ENCODE data around the gene DPP4. TPM values are rescaled to one million over a fixed set of nuclear protein-coding genes. Genes with fewer than 3 reads are reported as not detected.

DPP4 gene
- total and polyA plus RNA-seq, 2 of the 13 experiments (the other 11 are each of a cell fraction or from before 2014, with no cell fraction given) = 39.4 to 109 TPM

DNA sequence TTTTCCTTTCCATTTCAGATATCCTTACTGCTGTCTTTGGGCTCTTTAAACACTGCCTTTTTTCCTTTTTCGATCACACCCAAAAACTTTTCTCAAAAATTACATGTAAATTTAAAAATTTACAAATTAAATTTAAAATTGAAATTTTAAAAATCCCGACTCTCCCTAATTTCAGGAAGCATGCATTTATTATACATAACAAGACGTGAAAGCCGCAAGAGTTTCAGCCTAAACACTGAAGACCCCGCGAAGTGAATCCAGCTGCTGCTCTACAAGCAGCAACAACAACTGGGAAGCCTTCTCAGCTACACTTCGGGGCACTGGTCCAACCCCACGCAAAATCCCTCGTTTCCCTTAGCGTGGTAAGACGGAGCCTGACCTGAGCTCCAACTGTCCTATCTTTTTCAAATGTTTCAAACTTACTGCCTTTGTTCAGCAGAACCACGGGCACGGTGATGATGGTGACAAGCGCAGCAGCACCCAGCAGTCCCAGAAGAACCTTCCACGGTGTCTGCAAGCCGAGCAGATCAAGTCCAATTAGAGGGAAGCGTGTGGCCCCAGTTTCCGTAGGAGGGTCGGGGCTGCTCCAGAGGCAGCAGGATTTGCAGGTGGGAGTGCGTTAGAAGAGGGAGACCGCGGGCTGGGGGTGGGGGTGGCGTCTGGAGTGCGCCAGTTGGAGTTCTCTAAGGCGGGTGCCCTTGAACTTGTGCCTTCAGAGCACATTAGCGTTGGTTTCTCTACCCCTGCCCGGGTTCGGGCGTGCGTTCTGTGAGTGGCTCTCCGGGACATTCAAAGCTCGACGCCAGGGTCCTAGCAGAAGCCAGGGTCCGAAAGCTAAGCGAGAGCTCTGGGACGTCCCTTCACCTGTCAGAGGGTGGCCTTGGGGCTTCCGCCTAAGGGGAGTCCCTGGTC, 783 bp downstream of the DPP4 start (continued):
- TF ChIP-seq, protein P1, sequence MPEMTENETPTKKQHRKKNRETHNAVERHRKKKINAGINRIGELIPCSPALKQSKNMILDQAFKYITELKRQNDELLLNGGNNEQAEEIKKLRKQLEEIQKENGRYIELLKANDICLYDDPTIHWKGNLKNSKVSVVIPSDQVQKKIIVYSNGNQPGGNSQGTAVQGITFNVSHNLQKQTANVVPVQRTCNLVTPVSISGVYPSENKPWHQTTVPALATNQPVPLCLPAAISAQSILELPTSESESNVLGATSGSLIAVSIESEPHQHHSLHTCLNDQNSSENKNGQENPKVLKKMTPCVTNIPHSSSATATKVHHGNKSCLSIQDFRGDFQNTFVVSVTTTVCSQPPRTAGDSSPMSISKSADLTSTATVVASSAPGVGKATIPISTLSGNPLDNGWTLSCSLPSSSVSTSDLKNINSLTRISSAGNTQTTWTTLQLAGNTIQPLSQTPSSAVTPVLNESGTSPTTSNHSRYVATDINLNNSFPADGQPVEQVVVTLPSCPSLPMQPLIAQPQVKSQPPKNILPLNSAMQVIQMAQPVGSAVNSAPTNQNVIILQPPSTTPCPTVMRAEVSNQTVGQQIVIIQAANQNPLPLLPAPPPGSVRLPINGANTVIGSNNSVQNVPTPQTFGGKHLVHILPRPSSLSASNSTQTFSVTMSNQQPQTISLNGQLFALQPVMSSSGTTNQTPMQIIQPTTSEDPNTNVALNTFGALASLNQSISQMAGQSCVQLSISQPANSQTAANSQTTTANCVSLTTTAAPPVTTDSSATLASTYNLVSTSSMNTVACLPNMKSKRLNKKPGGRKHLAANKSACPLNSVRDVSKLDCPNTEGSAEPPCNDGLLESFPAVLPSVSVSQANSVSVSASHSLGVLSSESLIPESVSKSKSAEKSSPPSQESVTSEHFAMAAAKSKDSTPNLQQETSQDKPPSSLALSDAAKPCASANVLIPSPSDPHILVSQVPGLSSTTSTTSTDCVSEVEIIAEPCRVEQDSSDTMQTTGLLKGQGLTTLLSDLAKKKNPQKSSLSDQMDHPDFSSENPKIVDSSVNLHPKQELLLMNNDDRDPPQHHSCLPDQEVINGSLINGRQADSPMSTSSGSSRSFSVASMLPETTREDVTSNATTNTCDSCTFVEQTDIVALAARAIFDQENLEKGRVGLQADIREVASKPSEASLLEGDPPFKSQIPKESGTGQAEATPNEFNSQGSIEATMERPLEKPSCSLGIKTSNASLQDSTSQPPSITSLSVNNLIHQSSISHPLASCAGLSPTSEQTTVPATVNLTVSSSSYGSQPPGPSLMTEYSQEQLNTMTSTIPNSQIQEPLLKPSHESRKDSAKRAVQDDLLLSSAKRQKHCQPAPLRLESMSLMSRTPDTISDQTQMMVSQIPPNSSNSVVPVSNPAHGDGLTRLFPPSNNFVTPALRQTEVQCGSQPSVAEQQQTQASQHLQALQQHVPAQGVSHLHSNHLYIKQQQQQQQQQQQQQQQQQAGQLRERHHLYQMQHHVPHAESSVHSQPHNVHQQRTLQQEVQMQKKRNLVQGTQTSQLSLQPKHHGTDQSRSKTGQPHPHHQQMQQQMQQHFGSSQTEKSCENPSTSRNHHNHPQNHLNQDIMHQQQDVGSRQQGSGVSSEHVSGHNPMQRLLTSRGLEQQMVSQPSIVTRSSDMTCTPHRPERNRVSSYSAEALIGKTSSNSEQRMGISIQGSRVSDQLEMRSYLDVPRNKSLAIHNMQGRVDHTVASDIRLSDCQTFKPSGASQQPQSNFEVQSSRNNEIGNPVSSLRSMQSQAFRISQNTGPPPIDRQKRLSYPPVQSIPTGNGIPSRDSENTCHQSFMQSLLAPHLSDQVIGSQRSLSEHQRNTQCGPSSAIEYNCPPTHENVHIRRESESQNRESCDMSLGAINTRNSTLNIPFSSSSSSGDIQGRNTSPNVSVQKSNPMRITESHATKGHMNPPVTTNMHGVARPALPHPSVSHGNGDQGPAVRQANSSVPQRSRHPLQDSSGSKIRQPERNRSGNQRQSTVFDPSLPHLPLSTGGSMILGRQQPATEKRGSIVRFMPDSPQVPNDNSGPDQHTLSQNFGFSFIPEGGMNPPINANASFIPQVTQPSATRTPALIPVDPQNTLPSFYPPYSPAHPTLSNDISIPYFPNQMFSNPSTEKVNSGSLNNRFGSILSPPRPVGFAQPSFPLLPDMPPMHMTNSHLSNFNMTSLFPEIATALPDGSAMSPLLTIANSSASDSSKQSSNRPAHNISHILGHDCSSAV (CRISPR knock-in tag; IDR thresholded peaks at IDR 0.05; ENCODE audit: borderline replicate concordance) = no peak
- TF ChIP-seq ZMYM3 (CRISPR knock-in tag; IDR thresholded peaks at IDR 0.05) = no peak
- TF ChIP-seq ESRRA (CRISPR knock-in tag; IDR thresholded peaks at IDR 0.05; ENCODE audit: low read depth) = 0 out of 2 replicates have a peak, but pooled peaks have one; percentile 0
- TF ChIP-seq HOXD1 (CRISPR knock-in tag; IDR thresholded peaks at IDR 0.05) = no peak
- TF ChIP-seq, protein P2, sequence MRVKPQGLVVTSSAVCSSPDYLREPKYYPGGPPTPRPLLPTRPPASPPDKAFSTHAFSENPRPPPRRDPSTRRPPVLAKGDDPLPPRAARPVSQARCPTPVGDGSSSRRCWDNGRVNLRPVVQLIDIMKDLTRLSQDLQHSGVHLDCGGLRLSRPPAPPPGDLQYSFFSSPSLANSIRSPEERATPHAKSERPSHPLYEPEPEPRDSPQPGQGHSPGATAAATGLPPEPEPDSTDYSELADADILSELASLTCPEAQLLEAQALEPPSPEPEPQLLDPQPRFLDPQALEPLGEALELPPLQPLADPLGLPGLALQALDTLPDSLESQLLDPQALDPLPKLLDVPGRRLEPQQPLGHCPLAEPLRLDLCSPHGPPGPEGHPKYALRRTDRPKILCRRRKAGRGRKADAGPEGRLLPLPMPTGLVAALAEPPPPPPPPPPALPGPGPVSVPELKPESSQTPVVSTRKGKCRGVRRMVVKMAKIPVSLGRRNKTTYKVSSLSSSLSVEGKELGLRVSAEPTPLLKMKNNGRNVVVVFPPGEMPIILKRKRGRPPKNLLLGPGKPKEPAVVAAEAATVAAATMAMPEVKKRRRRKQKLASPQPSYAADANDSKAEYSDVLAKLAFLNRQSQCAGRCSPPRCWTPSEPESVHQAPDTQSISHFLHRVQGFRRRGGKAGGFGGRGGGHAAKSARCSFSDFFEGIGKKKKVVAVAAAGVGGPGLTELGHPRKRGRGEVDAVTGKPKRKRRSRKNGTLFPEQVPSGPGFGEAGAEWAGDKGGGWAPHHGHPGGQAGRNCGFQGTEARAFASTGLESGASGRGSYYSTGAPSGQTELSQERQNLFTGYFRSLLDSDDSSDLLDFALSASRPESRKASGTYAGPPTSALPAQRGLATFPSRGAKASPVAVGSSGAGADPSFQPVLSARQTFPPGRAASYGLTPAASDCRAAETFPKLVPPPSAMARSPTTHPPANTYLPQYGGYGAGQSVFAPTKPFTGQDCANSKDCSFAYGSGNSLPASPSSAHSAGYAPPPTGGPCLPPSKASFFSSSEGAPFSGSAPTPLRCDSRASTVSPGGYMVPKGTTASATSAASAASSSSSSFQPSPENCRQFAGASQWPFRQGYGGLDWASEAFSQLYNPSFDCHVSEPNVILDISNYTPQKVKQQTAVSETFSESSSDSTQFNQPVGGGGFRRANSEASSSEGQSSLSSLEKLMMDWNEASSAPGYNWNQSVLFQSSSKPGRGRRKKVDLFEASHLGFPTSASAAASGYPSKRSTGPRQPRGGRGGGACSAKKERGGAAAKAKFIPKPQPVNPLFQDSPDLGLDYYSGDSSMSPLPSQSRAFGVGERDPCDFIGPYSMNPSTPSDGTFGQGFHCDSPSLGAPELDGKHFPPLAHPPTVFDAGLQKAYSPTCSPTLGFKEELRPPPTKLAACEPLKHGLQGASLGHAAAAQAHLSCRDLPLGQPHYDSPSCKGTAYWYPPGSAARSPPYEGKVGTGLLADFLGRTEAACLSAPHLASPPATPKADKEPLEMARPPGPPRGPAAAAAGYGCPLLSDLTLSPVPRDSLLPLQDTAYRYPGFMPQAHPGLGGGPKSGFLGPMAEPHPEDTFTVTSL (CRISPR knock-in tag; IDR thresholded peaks at IDR 0.05; ENCODE audit: borderline replicate concordance) = 0 out of 2 replicates have a peak, but pooled peaks have one; percentile 21
- TF ChIP-seq, protein P3, sequence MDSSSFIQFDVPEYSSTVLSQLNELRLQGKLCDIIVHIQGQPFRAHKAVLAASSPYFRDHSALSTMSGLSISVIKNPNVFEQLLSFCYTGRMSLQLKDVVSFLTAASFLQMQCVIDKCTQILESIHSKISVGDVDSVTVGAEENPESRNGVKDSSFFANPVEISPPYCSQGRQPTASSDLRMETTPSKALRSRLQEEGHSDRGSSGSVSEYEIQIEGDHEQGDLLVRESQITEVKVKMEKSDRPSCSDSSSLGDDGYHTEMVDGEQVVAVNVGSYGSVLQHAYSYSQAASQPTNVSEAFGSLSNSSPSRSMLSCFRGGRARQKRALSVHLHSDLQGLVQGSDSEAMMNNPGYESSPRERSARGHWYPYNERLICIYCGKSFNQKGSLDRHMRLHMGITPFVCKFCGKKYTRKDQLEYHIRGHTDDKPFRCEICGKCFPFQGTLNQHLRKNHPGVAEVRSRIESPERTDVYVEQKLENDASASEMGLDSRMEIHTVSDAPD (CRISPR knock-in tag; IDR thresholded peaks at IDR 0.05) = no peak
- TF ChIP-seq ZNF556 (CRISPR knock-in tag; IDR thresholded peaks at IDR 0.05; ENCODE audit: borderline replicate concordance) = no peak; the same call in 1 of the 2 replicates
- no peak for TF ChIP-seq ZNF160 (CRISPR knock-in tag; IDR thresholded peaks at IDR 0.05)
- TF ChIP-seq HES4 (CRISPR knock-in tag; IDR thresholded peaks at IDR 0.05; ENCODE audit: borderline replicate concordance) = no peak
- TF ChIP-seq SOX6 (IDR thresholded peaks at IDR 0.05) = no peak
- peak; percentile 49 for TF ChIP-seq SOX6 (CRISPR knock-in tag; IDR thresholded peaks at IDR 0.05)
- TF ChIP-seq RCOR2 (CRISPR knock-in tag; IDR thresholded peaks at IDR 0.05) = no peak
